Measurements from ENCODE around the gene GSS.

GRCh38 chr20:34989670-34990069, 34.1 kb upstream of the GSS start:
- TF ChIP-seq CTCF (IDR thresholded peaks at IDR 0.05; ENCODE audit: low read length) (no peak), EZH2 (IDR thresholded peaks at IDR 0.05; ENCODE audit: borderline replicate concordance, low read length) (no peak)

Data from OCI-LY1 (cell line).